DND-41 (cell line): ENCODE results near the gene CDPF1.

ENCODE experiments used
- ATAC-seq: fragments of 200-7000 bp; cut with Tn5 transposase; 3 replicates; pipeline ENCODE4 v1.9.1; 2021; ENCODE audit warnings: low read depth; ENCODE audit not compliant: insufficient read depth
- DNase-seq: peaks from one replicate; pipeline ENCODE4 v3.0.0-alpha.2; 2020
- H2AFZ ChIP-seq: 2 replicates; pipeline ENCODE4 v1.6.0; 2012; ENCODE audit warnings: low read depth, low read length
- H3K27ac ChIP-seq: 2 replicates; pipeline ENCODE4 v1.5.1; 2012; ENCODE audit warnings: low read length, inconsistent platforms
- H3K27me3 ChIP-seq: fragments of 200-600 bp; sonication (generic); 2 replicates; pipeline ENCODE4 v1.6.0; 2012; ENCODE audit warnings: low read length, mild to moderate bottlenecking, inconsistent platforms; ENCODE audit not compliant: insufficient read depth, poor library complexity
- H3K36me3 ChIP-seq: 2 replicates; pipeline ENCODE4 v1.5.1; 2012; ENCODE audit warnings: low read length, inconsistent platforms; ENCODE audit not compliant: insufficient read depth
- H3K4me1 ChIP-seq: 2 replicates; pipeline ENCODE4 v1.5.1; 2012; ENCODE audit warnings: mild to moderate bottlenecking, low read length; ENCODE audit not compliant: insufficient read depth
- H3K4me2 ChIP-seq: 2 replicates; pipeline ENCODE4 v1.6.0; 2012; ENCODE audit warnings: mild to moderate bottlenecking, moderate library complexity, low read length, inconsistent platforms; ENCODE audit not compliant: insufficient read depth
- H3K4me3 ChIP-seq, 2 experiments: fragments of 200-600 bp in 1 of 2; shearing (Covaris generic) in 1 of 2; 2 replicates each; pipeline ENCODE4 v1.5.1; 2012 to 2016; ENCODE audit warnings: inconsistent platforms in 2 of 2, low read length in 2 of 2, mild to moderate bottlenecking in 2 of 2, low read depth in 1 of 2, moderate library complexity in 1 of 2
- H3K79me2 ChIP-seq: 2 replicates; pipeline ENCODE4 v1.6.0; 2012; ENCODE audit warnings: low read length, inconsistent platforms; ENCODE audit not compliant: insufficient read depth
- H3K9ac ChIP-seq: 2 replicates; pipeline ENCODE4 v1.6.0; 2012; ENCODE audit warnings: low read depth, mild to moderate bottlenecking, inconsistent platforms, low read length, moderate library complexity
- H3K9me3 ChIP-seq: 2 replicates; pipeline ENCODE4 v1.5.1; 2012; ENCODE audit warnings: low read length, moderate library complexity, mild to moderate bottlenecking, inconsistent platforms; ENCODE audit not compliant: insufficient read depth, severe bottlenecking
- H4K20me1 ChIP-seq: 2 replicates; pipeline ENCODE4 v1.6.0; 2012; ENCODE audit warnings: low read length; ENCODE audit not compliant: insufficient read depth
- EZH2 ChIP-seq: IDR thresholded peaks from 3 replicates; pipeline ENCODE4 v1.6.1; 2012; ENCODE audit warnings: borderline replicate concordance, low read depth, mild to moderate bottlenecking, moderate library complexity, low read length, inconsistent platforms; ENCODE audit not compliant: severe bottlenecking
- TF ChIP-seq, protein P1 (sequence below): IDR thresholded peaks from 2 replicates; pipeline ENCODE4 v1.5.1; 2012; ENCODE audit warnings: borderline replicate concordance, low read length, moderate library complexity, mild to moderate bottlenecking; ENCODE audit not compliant: poor library complexity, severe bottlenecking; ENCODE audit errors: extremely low read depth

The CDPF1 gene

DNA sequence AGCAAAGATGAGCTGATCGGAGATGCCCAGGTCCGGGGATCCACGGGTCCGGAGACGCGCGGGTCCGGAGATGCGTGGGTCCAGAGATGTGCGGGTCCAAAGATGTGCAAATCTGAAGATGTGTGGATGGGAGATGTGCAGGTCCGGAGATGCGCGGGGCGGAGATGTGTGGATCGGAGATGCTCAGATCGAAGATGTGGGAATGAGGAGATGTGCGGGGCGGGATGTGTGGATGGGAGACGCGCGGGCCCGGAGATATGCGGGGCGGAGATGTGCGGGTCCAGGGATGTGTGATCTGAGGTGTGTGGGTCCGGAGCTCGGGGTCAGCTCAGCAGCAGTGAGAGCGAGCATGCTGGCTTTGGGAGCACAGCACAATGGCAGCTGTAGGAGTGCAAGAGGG is 35.5 kb downstream of the CDPF1 start:
- Histone ChIP-seq H3K36me3 (peaks cover 78% of the 10 kb centered on the region), H3K27me3 (no peaks in the 10 kb centered on the region), H3K9ac (no peak overlapping the region), H3K79me2 (no peaks in the 10 kb centered on the region), H3K4me1 (0 out of 2 replicates have a peak, but pooled peaks cover 3% of the 10 kb centered on the region), H4K20me1 (no peaks in the 10 kb centered on the region), H3K4me2 (no peak overlapping the region), H3K4me3 (no peak overlapping the region), H3K27ac (no peak overlapping the region), H2AFZ (no peak overlapping the region), H3K9me3 (no peaks in the 10 kb centered on the region)
- TF ChIP-seq, protein P1, sequence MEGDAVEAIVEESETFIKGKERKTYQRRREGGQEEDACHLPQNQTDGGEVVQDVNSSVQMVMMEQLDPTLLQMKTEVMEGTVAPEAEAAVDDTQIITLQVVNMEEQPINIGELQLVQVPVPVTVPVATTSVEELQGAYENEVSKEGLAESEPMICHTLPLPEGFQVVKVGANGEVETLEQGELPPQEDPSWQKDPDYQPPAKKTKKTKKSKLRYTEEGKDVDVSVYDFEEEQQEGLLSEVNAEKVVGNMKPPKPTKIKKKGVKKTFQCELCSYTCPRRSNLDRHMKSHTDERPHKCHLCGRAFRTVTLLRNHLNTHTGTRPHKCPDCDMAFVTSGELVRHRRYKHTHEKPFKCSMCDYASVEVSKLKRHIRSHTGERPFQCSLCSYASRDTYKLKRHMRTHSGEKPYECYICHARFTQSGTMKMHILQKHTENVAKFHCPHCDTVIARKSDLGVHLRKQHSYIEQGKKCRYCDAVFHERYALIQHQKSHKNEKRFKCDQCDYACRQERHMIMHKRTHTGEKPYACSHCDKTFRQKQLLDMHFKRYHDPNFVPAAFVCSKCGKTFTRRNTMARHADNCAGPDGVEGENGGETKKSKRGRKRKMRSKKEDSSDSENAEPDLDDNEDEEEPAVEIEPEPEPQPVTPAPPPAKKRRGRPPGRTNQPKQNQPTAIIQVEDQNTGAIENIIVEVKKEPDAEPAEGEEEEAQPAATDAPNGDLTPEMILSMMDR = no peak
- TF ChIP-seq EZH2 = no peak
- no peak for DNase-seq
- ATAC-seq = no peak

DNA sequence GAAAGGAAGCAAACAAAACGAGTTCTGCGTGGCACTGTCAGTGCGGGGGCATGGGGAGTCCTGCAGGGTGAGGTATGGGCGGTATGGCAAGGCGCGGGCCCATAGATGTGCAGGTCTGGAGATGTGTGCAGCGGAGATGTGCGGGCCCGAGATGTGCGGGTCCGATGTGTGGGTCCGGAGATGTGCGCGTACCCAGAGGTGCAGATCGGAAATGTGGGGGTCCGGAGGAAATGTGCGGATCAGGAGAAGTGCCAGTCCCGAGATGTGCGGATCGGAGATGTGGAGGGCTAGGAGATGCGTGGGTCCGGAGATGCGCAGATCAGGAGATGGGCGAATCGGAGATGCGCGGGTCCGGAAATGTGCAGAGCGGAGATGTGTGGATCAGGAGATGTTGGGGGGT is 35.9 kb downstream of the CDPF1 start:
- no peak overlapping the region for H2AFZ ChIP-seq
- TF ChIP-seq, protein P1 = no peak
- no peak for TF ChIP-seq EZH2
- no peak for ATAC-seq

DNA sequence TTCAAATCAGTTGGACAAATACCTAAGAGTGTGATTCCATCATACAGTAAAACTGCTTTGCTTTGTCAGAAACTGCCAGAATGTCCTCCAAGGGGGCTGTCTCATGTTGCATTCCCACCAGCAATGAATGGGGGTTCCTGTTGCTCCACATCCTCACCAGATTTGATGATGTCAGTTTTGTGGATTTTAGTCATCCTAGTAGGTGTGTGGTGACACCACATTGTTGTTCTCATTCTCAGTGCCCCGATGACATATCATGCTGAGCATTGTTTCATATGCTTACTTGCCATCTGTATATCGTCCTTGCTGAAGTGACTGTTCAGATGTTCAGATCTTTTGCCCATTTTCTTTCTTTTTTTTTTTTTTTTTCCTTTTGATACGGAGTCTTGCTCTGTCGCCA is 37.0 kb downstream of the CDPF1 start:
- H3K36me3 ChIP-seq = peaks cover 80% of the 10 kb centered on the region
- ATAC-seq (no peak), DNase-seq (no peak)
- H3K27ac ChIP-seq = no peak overlapping the region
- no peak overlapping the region for H3K9ac ChIP-seq
- H3K4me2 ChIP-seq = no peak overlapping the region
- H2AFZ ChIP-seq = no peak overlapping the region
- no peaks in the 10 kb centered on the region for H4K20me1 ChIP-seq
- H3K9me3 ChIP-seq = peaks cover 11% of the 10 kb centered on the region
- no peaks in the 10 kb centered on the region for H3K27me3 ChIP-seq
- no peaks in the 10 kb centered on the region for H3K4me1 ChIP-seq
- no peak overlapping the region for H3K4me3 ChIP-seq
- no peaks in the 10 kb centered on the region for H3K79me2 ChIP-seq
- TF ChIP-seq, protein P1 = no peak
- TF ChIP-seq EZH2 = no peak

More for the DNA sequence above, 35.9 kb downstream of the CDPF1 start:
- no peak overlapping the region for H3K4me3 ChIP-seq
- H3K9me3 ChIP-seq = peaks cover 4% of the 10 kb centered on the region
- no peak overlapping the region for H3K4me2 ChIP-seq
- no peak for DNase-seq
- H3K27ac ChIP-seq = no peak overlapping the region
- H3K79me2 ChIP-seq = no peaks in the 10 kb centered on the region
- no peaks in the 10 kb centered on the region for H3K4me1 ChIP-seq
- no peaks in the 10 kb centered on the region for H4K20me1 ChIP-seq
- H3K9ac ChIP-seq = no peak overlapping the region
- peaks cover 78% of the 10 kb centered on the region for H3K36me3 ChIP-seq
- H3K27me3 ChIP-seq = no peaks in the 10 kb centered on the region

DNA sequence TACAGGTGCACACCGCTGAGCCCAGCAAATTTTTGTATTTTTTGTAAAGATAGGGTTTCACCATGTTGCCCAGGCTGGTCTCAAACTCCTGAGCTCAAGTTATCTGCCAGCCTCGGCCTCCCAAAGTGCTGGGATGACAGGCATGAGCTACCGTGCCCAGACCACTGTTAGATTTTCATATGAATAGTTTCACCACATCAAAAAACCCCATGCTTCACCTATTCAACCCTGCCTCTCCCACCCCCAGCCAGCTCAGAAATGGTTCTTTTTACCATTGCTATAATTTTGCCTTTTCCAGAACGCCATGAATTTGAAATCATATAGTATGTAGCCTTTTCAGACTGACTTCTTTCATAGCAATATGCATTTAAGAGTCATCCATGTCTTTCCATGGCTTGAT is 37.9 kb downstream of the CDPF1 start:
- Histone ChIP-seq H2AFZ (no peak overlapping the region), H3K4me2 (no peak overlapping the region), H3K4me1 (no peaks in the 10 kb centered on the region), H3K36me3 (peaks cover 79% of the 10 kb centered on the region), H3K27ac (no peak overlapping the region), H3K79me2 (no peaks in the 10 kb centered on the region), H3K9ac (no peak overlapping the region), H3K27me3 (no peaks in the 10 kb centered on the region), H3K4me3 (no peak overlapping the region), H4K20me1 (no peaks in the 10 kb centered on the region), H3K9me3 (peaks cover 11% of the 10 kb centered on the region)
- no peak for ATAC-seq
- no peak for DNase-seq
- TF ChIP-seq EZH2 = no peak
- TF ChIP-seq, protein P1 = no peak
